Hepatocyte (in vitro differentiated cells): ENCODE data around the gene EHD3.

Experiments
- CTCF ChIP-seq: fragments of 200-600 bp; sonication (generic); IDR thresholded peaks from 2 replicates; pipeline ENCODE4 v1.5.1; 2016; ENCODE audit warnings: antibody characterized with exemption, mild to moderate bottlenecking; ENCODE audit not compliant: poor library complexity
- EZH2phosphoT487 ChIP-seq: fragments of 200-600 bp; sonication (generic); IDR thresholded peaks from one replicate; pipeline ENCODE4 v1.6.1; 2018; ENCODE audit warnings: antibody characterized with exemption, mild to moderate bottlenecking, low read depth, moderate library complexity; ENCODE audit not compliant: unreplicated experiment, severe bottlenecking

GRCh38 chr2:31197166-31197565, 36.8 kb upstream of the EHD3 start:
- TF ChIP-seq CTCF, result no peak
- no peak for TF ChIP-seq EZH2phosphoT487
